Measurements from ENCODE around the gene SRMS.

Gene SRMS

DNA sequence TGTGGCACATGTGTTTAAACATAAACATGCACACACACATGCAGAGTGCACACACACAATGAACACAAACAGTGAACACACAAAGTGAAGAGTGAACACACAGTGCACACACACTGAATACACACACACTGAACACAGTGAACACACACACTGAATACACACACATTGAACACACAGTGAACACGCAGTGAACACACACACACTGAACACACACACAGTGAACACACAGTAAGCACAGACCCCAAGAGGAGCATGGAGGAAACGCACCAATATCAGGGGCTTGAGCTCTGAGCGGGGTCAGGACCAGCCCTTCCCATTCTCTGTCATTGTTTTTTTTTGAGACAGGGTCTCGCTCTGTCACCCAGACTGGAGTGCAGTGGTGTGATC, 43.6 kb upstream of the SRMS start:
- TF ChIP-seq, protein P1, sequence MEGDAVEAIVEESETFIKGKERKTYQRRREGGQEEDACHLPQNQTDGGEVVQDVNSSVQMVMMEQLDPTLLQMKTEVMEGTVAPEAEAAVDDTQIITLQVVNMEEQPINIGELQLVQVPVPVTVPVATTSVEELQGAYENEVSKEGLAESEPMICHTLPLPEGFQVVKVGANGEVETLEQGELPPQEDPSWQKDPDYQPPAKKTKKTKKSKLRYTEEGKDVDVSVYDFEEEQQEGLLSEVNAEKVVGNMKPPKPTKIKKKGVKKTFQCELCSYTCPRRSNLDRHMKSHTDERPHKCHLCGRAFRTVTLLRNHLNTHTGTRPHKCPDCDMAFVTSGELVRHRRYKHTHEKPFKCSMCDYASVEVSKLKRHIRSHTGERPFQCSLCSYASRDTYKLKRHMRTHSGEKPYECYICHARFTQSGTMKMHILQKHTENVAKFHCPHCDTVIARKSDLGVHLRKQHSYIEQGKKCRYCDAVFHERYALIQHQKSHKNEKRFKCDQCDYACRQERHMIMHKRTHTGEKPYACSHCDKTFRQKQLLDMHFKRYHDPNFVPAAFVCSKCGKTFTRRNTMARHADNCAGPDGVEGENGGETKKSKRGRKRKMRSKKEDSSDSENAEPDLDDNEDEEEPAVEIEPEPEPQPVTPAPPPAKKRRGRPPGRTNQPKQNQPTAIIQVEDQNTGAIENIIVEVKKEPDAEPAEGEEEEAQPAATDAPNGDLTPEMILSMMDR (IDR thresholded peaks at IDR 0.05; ENCODE audit: low read depth, low read length, missing control alignments): no peak
- no peak for DNase-seq (ENCODE audit: extremely low read depth, low read depth)

DNA sequence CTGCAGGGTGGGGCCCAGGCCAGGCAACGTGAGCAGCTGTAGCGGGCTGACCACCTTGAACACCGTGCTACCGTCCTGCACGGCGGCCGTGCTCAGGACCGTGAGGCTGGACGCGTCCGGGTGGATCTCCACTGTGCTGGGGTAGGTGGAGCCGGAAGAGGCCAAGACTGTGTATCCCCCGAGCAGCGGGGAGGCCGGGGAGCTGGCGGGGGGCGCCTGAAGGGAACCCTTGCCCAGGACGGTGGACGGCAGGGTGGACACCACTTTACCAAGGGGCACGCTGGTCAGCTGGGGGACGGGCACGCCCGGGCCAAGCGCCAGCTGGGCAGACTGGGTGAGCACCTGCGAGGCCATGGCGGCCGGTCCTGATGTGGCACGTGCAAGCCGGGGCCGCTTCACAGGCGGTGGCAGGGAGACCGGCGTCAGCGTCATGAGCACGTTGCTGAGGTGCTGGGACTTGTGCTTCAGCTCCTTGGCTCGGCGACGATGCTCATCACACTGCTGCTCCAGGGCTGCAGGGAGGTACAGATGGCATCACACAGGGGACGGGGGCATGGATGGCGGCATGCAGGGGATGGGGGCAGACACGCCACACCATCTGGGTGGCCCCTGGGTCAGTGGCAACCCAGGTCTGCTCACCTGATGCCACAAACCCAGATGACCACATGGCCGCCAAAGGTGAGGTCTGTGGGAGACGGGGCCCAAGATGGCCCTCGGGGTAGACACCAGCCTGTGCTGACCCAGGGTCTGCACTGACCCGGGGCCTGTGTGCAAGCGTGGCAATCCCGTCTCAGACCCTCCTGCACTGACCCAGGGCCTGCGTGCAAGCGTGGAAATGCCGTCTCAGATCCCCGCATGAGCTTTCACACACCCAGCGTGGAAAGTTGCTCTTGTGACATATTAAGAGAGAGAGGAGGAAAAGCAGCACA, 42.9 kb upstream of the SRMS start:
- TF ChIP-seq, protein P1 (IDR thresholded peaks at IDR 0.05; ENCODE audit: low read depth, low read length, missing control alignments): no peak
- no peak overlapping the region for H3K4me3 ChIP-seq (replicated peaks; ENCODE audit: low read depth, low read length)
- DNase-seq (ENCODE audit: extremely low read depth, low read depth): no peak

More for the DNA sequence above, 43.6 kb upstream of the SRMS start:
- H3K4me3 ChIP-seq (replicated peaks; ENCODE audit: low read depth, low read length): no peak overlapping the region

DNA sequence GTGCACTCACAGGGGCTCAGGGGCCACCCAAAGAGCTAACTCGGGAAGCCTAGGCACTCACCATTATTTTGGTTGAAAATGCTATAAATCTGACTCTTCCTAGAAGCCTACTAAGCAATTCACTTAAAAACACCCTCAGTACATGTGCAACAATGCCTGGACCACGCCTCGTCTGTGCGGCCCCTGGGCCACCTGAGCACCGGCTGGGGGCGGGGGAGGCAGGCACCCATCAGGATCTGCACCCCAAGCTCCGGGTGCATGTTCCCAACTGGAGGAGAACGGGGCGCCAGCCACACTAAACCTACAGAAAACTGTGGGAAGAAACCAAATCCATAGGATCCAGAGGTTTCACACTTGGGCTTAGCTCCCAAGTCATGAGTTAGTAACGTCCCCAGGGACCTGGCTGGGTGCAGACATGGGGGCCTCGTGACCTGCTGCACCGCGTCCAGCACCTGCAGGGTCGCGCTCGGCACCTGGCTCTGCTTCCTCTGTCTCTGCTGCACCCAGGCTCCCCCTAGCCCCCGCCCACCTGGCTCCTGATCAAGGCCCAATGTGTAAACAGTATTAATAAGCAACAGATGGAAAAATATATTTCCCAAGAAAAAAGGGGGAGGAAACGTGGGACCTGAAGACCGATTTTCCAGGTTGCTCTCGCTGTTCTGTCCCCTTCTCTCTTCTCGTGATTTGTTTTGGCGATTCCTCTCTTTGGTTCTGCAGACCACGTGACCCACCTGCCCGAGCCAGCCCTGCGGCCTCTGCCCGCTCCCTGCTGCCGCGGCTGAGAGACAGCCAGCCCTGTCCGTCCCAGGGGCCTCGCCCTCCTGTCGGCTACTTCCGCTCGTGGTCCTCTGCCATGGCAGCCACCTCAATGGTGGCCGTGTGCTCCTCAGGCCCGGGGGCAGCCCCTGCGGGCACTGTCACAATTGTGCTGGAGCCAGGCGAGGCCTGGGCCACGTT, 42.0 kb upstream of the SRMS start:
- TF ChIP-seq, protein P1 (IDR thresholded peaks at IDR 0.05; ENCODE audit: low read depth, low read length, missing control alignments): no peak
- H3K4me3 ChIP-seq (replicated peaks; ENCODE audit: low read depth, low read length): no peak overlapping the region
- DNase-seq (ENCODE audit: extremely low read depth, low read depth): no peak

DNA sequence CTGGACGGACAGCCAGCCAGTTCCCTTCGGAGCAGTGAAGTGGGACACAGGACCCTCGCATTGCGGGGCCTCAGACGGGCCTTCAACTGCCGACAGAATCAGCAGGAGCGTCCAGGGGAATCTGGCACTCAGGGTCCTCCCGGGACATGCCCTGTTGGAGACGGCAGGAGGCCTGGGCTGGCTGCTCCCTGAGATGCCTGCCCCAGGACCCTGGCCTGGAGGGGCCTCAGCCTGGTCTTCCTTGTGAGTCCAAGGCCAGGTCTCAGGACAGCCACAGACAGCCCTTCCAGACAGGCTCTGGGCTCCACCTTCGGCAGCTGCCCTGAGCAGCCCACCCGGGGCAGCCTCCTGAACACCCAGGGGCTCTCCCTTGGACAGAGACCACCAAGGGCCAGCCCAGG, 41.1 kb upstream of the SRMS start:
- no peak overlapping the region for H3K4me3 ChIP-seq (replicated peaks; ENCODE audit: low read depth, low read length)
- TF ChIP-seq, protein P1 (IDR thresholded peaks at IDR 0.05; ENCODE audit: low read depth, low read length, missing control alignments): no peak
- no peak for DNase-seq (ENCODE audit: extremely low read depth, low read depth)

DNA sequence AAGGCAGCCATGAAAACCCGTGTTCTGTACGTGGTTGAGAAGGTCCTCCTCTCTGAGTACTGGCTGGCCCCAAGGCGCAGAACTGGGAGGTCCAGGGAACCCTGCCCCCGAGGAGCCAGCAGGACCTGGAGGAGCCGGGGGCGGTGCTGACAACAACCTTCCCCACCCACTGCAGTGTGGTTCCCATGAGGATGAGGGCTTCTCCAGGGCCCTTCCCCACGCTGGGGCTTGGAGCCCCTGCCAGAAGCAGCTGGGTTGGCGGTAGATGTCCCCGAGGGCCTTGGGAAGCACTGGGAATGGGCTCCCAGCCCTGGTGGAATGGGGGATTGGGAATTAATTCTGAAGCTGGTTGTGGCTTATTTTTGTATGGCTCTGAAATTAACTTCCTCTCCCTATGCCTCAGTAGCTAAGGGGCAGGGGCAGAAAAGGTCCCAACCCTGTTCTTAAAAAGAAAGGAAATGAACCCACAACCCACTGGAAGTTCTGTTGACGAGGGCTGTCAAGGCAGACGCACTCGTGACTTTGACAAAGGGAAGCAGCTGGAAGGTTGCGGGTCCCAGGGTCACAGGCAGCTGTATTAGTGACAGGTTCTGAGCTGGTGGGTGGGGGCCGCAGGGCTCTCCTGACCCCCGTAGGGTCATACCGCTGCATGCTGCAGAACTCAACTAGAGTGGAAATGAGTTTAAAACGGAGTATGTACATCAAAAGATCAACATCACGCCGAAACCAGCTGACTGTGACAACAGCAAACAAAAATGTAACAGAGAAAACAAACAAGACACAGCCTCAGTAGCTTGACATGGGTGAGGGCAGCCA, 40.4 kb upstream of the SRMS start:
- TF ChIP-seq, protein P1 (IDR thresholded peaks at IDR 0.05; ENCODE audit: low read depth, low read length, missing control alignments): no peak
- H3K4me3 ChIP-seq (replicated peaks; ENCODE audit: low read depth, low read length): no peak overlapping the region
- DNase-seq (ENCODE audit: extremely low read depth, low read depth): no peak

- TF ChIP-seq, protein P1 (IDR thresholded peaks at IDR 0.05; ENCODE audit: low read depth, low read length, missing control alignments): no peak
- DNase-seq (ENCODE audit: extremely low read depth, low read depth): no peak
- H3K4me3 ChIP-seq (replicated peaks; ENCODE audit: low read depth, low read length): no peak overlapping the region
These were observed 39.7 kb upstream of the SRMS start for GRCh38 chr20:63587256-63587655.

Data from HFF-Myc (cell line).